C4-2B (cell line): ENCODE measurements around the gene ADAMTS14.

ENCODE experiments used
- ZFX ChIP-seq: fragments of 450-650 bp; IDR thresholded peaks from 2 replicates; pipeline ENCODE4 v1.6.1; 2017
- TF ChIP-seq, protein P1 (sequence below): fragments of 450-650 bp; conservative IDR thresholded peaks from 2 replicates; pipeline ENCODE4 v1.5.1; 2017; ENCODE audit warnings: mild to moderate bottlenecking

DNA sequence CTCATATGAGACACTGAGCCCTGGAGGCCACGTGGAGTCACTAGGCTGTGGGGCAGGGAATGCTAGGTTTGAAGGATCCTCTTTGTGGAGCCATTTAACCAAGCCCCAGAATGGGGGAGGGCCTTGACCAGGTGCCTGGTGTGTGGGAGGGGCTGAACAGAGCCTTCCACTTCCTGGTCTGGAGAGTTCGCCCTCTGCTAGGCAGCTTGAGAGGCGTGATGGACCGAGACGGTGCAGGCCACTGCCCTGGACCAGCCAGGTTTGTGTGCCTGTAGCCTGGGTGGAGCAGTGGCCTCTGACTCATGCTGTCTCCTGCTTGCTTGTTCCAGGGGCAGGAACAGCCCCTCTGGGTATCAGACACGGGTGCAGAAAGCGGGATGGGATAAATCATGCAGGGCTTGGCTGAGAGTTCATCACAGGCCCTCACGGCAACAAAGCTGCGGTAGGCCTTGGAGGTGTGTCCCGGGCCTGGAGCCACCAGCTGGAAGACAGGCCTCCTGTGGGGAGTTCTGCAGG is 27.4 kb downstream of the ADAMTS14 start:
- TF ChIP-seq, protein P1, sequence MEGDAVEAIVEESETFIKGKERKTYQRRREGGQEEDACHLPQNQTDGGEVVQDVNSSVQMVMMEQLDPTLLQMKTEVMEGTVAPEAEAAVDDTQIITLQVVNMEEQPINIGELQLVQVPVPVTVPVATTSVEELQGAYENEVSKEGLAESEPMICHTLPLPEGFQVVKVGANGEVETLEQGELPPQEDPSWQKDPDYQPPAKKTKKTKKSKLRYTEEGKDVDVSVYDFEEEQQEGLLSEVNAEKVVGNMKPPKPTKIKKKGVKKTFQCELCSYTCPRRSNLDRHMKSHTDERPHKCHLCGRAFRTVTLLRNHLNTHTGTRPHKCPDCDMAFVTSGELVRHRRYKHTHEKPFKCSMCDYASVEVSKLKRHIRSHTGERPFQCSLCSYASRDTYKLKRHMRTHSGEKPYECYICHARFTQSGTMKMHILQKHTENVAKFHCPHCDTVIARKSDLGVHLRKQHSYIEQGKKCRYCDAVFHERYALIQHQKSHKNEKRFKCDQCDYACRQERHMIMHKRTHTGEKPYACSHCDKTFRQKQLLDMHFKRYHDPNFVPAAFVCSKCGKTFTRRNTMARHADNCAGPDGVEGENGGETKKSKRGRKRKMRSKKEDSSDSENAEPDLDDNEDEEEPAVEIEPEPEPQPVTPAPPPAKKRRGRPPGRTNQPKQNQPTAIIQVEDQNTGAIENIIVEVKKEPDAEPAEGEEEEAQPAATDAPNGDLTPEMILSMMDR: no peak
- TF ChIP-seq ZFX: no peak
